Calu3 (cell line): Measurements from ENCODE around the gene WFIKKN1. TPM values are rescaled to one million over a fixed set of nuclear protein-coding genes. Genes with fewer than 3 reads are reported as not detected.
A peak's percentile ranks its signal among the peaks of the same experiment; 100 is the strongest.

Experiments
- BruUV-seq: library from RNA; stranded (reverse); fragments of 400-500 nt; replicated peaks from 2 replicates; lab custom pipeline; 2021; lab: Mats Ljungman, UMichigan
- CTCF ChIA-PET: fragments of 300-600 bp; sonication (Branson Sonifier 250); formaldehyde crosslinking; loops from one replicate; lab custom pipeline; 2022; ENCODE audit warnings: antibody characterized with exemption; lab: Charles Lee
- DNase-seq: peaks from one replicate; pipeline ENCODE4 v3.0.0; 2022
- H3K27ac Mint-ChIP-seq: one replicate; pipeline ENCODE4 v1.8.0; 2022; ENCODE audit warnings: mixed read lengths; ENCODE audit not compliant: unreplicated experiment
- H3K27me3 Mint-ChIP-seq: one replicate; pipeline ENCODE4 v1.8.0; 2022; ENCODE audit warnings: mixed read lengths; ENCODE audit not compliant: unreplicated experiment
- H3K36me3 Mint-ChIP-seq: one replicate; pipeline ENCODE4 v1.8.0; 2022; ENCODE audit warnings: mild to moderate bottlenecking, moderate library complexity, mixed read lengths; ENCODE audit not compliant: insufficient read depth, unreplicated experiment
- H3K4me1 Mint-ChIP-seq: one replicate; pipeline ENCODE4 v1.8.0; 2022; ENCODE audit warnings: mild to moderate bottlenecking, low read depth, mixed read lengths; ENCODE audit not compliant: unreplicated experiment
- H3K4me3 Mint-ChIP-seq: one replicate; pipeline ENCODE4 v1.8.0; 2022; ENCODE audit warnings: mild to moderate bottlenecking, low read depth, moderate library complexity, mixed read lengths; ENCODE audit not compliant: unreplicated experiment
- H3K9me3 Mint-ChIP-seq: one replicate; pipeline ENCODE4 v1.8.0; 2022; ENCODE audit warnings: low read depth, mixed read lengths; ENCODE audit not compliant: unreplicated experiment
- CTCF ChIP-seq: fragments of 200-600 bp; IDR thresholded peaks from one replicate; pipeline ENCODE4 v1.8.0; 2022; ENCODE audit warnings: antibody characterized with exemption; ENCODE audit not compliant: unreplicated experiment
- intact Hi-C: fragments of 100-400 bp; cut with micrococcal nuclease; formaldehyde crosslinking; loops from one replicate; pipeline ENCODE4 v1.10.0; 2022; ENCODE audit not compliant: unreplicated experiment
- total RNA-seq: library from RNA; stranded (reverse); gene quantifications from 2 replicates; pipeline ENCODE4 v1.2.3, GENCODE V29; 2022

Gene WFIKKN1
- total RNA-seq, 1 experiment from 2014 or later = 0.90 TPM

DNA sequence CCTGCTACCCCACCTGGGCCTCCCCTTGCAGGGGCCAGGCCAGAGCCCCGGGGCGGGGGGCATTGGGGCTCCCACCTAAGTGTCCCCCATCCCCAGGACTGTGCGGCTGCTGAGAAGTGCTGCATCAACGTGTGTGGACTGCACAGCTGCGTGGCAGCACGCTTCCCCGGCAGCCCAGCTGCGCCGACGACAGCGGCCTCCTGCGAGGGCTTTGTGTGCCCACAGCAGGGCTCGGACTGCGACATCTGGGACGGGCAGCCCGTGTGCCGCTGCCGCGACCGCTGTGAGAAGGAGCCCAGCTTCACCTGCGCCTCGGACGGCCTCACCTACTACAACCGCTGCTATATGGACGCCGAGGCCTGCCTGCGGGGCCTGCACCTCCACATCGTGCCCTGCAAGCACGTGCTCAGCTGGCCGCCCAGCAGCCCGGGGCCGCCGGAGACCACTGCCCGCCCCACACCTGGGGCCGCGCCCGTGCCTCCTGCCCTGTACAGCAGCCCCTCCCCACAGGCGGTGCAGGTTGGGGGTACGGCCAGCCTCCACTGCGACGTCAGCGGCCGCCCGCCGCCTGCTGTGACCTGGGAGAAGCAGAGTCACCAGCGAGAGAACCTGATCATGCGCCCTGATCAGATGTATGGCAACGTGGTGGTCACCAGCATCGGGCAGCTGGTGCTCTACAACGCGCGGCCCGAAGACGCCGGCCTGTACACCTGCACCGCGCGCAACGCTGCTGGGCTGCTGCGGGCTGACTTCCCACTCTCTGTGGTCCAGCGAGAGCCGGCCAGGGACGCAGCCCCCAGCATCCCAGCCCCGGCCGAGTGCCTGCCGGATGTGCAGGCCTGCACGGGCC lies 1.9 kb downstream of the WFIKKN1 start:
- Mint-ChIP-seq H3K27ac (no peak overlapping the region), H3K27me3 (no peaks in the 10 kb centered on the region), H3K4me3 (no peak overlapping the region), H3K9me3 (no peaks in the 10 kb centered on the region), H3K36me3 (peaks cover 91% of the 10 kb centered on the region), H3K4me1 (peaks cover 8% of the 10 kb centered on the region)
- no TSS peak for BruUV-seq
- CTCF ChIA-PET = no interaction called here
- intact Hi-C loops = loop anchor here (10.0 kb wide), 1 partner anchor 108 kb away; the partner anchor contains the start of gene CAPN15
- no peak for TF ChIP-seq CTCF
- DNase-seq = no peak

- no peak for DNase-seq
- CTCF ChIA-PET = no interaction called here
- no peak overlapping the region for H3K4me3 Mint-ChIP-seq
- no peak for TF ChIP-seq CTCF
- no peaks in the 10 kb centered on the region for H3K9me3 Mint-ChIP-seq
- BruUV-seq = no TSS peak
- intact Hi-C loops = loop anchor here (10.0 kb wide), 1 partner anchor 109 kb away; the partner anchor contains the start of gene CAPN15
- peaks cover 87% of the 10 kb centered on the region for H3K36me3 Mint-ChIP-seq
- peaks cover 8% of the 10 kb centered on the region for H3K4me1 Mint-ChIP-seq
- H3K27ac Mint-ChIP-seq = no peak overlapping the region
- no peaks in the 10 kb centered on the region for H3K27me3 Mint-ChIP-seq
Measured at GRCh38 chr16:633336-634050, 2.7 kb downstream of the WFIKKN1 start.

DNA sequence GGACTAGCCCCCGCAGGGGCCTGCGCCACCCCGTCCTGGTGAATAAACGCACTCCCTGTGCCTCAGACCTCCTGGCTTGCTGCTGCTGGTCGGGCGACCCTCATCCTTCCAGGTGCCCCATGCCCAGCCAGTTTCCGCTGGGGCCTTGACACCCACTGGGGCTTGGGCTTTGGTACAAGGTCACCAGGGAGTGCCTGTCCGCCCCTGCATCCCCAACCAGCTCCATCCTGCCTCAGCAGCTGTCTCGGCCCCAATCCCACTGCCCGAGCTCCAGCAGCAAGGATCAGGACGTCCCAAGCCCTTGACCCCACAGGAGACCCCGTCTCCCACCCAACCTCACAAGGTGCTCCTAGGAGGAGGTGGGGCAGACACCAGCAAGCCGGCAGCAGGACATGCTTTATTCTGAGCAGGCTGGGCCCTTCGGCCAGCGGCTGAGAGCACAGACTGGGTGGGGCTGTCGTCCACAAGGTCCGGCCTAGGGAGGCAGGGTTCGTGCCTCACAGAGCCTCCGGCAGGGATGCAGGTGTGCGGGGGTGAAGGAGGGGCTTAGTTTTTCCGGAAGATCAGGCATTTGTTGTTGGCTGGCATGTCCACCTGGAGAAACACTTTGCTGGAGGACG lies 3.4 kb downstream of the WFIKKN1 start:
- CTCF ChIA-PET = no interaction called here
- no peak for TF ChIP-seq CTCF
- intact Hi-C loops = loop anchor here (10.0 kb wide), 1 partner anchor 109 kb away; the partner anchor contains the start of gene CAPN15
- Mint-ChIP-seq H3K27ac (no peak overlapping the region), H3K9me3 (no peaks in the 10 kb centered on the region), H3K27me3 (no peaks in the 10 kb centered on the region), H3K4me1 (peaks cover 8% of the 10 kb centered on the region), H3K36me3 (peaks cover 81% of the 10 kb centered on the region), H3K4me3 (peak overlapping the region; percentile 87)
- DNase-seq = no peak
- no TSS peak for BruUV-seq

DNA sequence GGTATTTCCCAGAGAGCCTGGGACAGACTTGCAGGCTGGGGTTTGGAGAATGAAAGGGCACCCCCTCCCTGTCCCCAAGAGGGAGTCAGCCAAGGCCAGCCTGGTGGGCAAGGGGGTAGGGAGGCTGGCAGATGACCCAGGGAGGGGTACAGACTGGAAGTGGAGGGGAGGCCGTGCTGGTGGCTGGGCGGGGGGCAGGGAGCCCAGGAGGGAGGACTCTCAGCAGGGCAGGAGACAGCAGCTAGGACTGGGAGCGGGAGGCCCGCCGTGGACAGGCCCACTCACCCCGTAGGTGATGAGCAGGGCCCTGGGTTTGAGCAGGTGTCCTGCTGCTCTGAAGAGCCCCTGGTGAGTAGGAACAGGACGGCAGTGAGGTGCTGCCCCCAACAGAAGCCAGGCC lies 4.2 kb downstream of the WFIKKN1 start:
- CTCF ChIA-PET = no interaction called here
- intact Hi-C loops = loop anchor here (10.0 kb wide), 1 partner anchor 110 kb away; the partner anchor contains the start of gene CAPN15
- DNase-seq = no peak
- no peak for TF ChIP-seq CTCF
- no TSS peak for BruUV-seq
- no peak overlapping the region for H3K27ac Mint-ChIP-seq
- H3K27me3 Mint-ChIP-seq = no peaks in the 10 kb centered on the region
- no peaks in the 10 kb centered on the region for H3K9me3 Mint-ChIP-seq
- peaks cover 8% of the 10 kb centered on the region for H3K4me1 Mint-ChIP-seq
- H3K4me3 Mint-ChIP-seq = peak overlapping the region; percentile 87
- peaks cover 73% of the 10 kb centered on the region for H3K36me3 Mint-ChIP-seq
